Hepatocyte (in vitro differentiated cells): ENCODE results near the gene CDH1. TPM values are rescaled to one million over a fixed set of nuclear protein-coding genes. Genes with fewer than 3 reads are reported as not detected.

Experiments used
- DNase-seq: peaks from one replicate; pipeline ENCODE4 v3.0.0-alpha.2; 2016; ENCODE audit warnings: low spot score
- H2AFZ ChIP-seq: fragments of 200-600 bp; sonication (generic); 2 replicates; pipeline ENCODE4 v1.6.0; 2016; ENCODE audit warnings: antibody characterized with exemption, mild to moderate bottlenecking
- H3K27ac ChIP-seq: fragments of 200-600 bp; sonication (generic); 2 replicates; pipeline ENCODE4 v1.5.1; 2016; ENCODE audit warnings: mild to moderate bottlenecking
- H3K27me3 ChIP-seq: fragments of 200-600 bp; sonication (generic); 2 replicates; pipeline ENCODE4 v1.6.1; 2016
- H3K36me3 ChIP-seq: fragments of 200-600 bp; sonication (generic); replicated peaks from 2 replicates; pipeline ENCODE4 v1.5.1; 2016; ENCODE audit warnings: low read depth; ENCODE audit not compliant: insufficient read depth
- H3K4me1 ChIP-seq: fragments of 200-600 bp; sonication (generic); 2 replicates; pipeline ENCODE4 v1.5.1; 2016; ENCODE audit warnings: mild to moderate bottlenecking, moderate library complexity; ENCODE audit not compliant: insufficient read depth
- H3K4me2 ChIP-seq: fragments of 200-600 bp; sonication (generic); 2 replicates; pipeline ENCODE4 v1.6.0; 2016
- H3K4me3 ChIP-seq: fragments of 200-600 bp; sonication (generic); 2 replicates; pipeline ENCODE4 v1.5.1; 2016; ENCODE audit warnings: mild to moderate bottlenecking
- H3K79me2 ChIP-seq: fragments of 200-600 bp; sonication (generic); 2 replicates; pipeline ENCODE4 v1.6.0; 2017; ENCODE audit warnings: mild to moderate bottlenecking
- H3K9me2 ChIP-seq: fragments of 200-600 bp; sonication (generic); replicated peaks from 2 replicates; pipeline ENCODE4 v1.6.0; 2017; ENCODE audit warnings: mild to moderate bottlenecking; ENCODE audit not compliant: insufficient read depth
- H3K9me3 ChIP-seq: fragments of 200-600 bp; sonication (generic); 2 replicates; pipeline ENCODE4 v1.5.1; 2016; ENCODE audit warnings: low read depth, mild to moderate bottlenecking
- H4K20me1 ChIP-seq: fragments of 200-600 bp; sonication (generic); 2 replicates; pipeline ENCODE4 v1.6.0; 2016; ENCODE audit warnings: mild to moderate bottlenecking; ENCODE audit not compliant: insufficient read depth, poor library complexity, severe bottlenecking
- EZH2 ChIP-seq: fragments of 200-600 bp; sonication (generic); IDR thresholded peaks from 2 replicates; pipeline ENCODE4 v1.6.1; 2016; ENCODE audit warnings: antibody characterized with exemption, mild to moderate bottlenecking, borderline replicate concordance
- EZH2phosphoT487 ChIP-seq: fragments of 200-600 bp; sonication (generic); IDR thresholded peaks from one replicate; pipeline ENCODE4 v1.6.1; 2018; ENCODE audit warnings: antibody characterized with exemption, mild to moderate bottlenecking, low read depth, moderate library complexity; ENCODE audit not compliant: unreplicated experiment, severe bottlenecking
- WGBS: methylation state at CpG from one replicate; pipeline ENCODE4 v1.1.6; 2016; ENCODE audit warnings: low lambda C conversion rate; ENCODE audit errors: missing lambda C conversion rate; 5-methylcytosine and 5-hydroxymethylcytosine counted together
- polyA plus RNA-seq: library from polyadenylated mRNA; unstranded; fragments of >200 nt; fragmentation: Nextera tagmentation; extraction: Ambion mirVana; gene quantifications from 2 replicates; pipeline ENCODE4 v1.2.1, GENCODE V29; 2016
- total RNA-seq: library from RNA; depleted of rRNA; stranded (reverse); fragments of >200 nt; gene quantifications from 2 replicates; pipeline ENCODE4 v1.2.3, GENCODE V29; 2014
- TF ChIP-seq, protein P1 (sequence below): fragments of 200-600 bp; sonication (generic); IDR thresholded peaks from 2 replicates; pipeline ENCODE4 v1.5.1; 2016; ENCODE audit warnings: antibody characterized with exemption, mild to moderate bottlenecking; ENCODE audit not compliant: poor library complexity

The CDH1 gene
- total and polyA plus RNA-seq, 2 experiments from 2014 or later, result 131 to 190 TPM

DNA sequence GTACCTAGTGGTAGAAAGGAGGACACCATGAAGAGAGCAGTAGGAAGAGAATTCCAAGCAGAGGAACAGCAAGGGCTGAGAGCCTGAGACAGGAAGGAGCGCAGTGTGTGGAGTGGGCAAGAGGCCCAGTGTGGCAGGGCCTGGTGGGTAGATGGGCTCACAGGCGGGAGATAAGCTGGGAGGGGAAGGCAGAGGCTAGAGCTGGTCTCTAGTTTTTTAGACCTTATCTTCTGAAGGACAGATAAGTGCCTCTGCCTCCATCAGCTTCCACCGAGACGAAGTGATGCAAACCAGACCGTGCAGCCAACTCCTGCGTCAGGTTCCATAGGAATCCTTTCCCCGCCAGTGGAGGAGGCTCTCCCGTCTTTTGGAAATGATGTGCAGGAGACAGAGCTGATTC lies 33.6 kb downstream of the CDH1 start:
- no peak overlapping the region for H3K4me3 ChIP-seq
- no peaks in the 10 kb centered on the region for H3K9me2 ChIP-seq
- no peaks in the 10 kb centered on the region for H3K27me3 ChIP-seq
- H3K27ac ChIP-seq, result no peak overlapping the region
- WGBS, result 66% methylated on average over 8 of the region's 8 CpGs
- no peak overlapping the region for H2AFZ ChIP-seq
- TF ChIP-seq, protein P1, sequence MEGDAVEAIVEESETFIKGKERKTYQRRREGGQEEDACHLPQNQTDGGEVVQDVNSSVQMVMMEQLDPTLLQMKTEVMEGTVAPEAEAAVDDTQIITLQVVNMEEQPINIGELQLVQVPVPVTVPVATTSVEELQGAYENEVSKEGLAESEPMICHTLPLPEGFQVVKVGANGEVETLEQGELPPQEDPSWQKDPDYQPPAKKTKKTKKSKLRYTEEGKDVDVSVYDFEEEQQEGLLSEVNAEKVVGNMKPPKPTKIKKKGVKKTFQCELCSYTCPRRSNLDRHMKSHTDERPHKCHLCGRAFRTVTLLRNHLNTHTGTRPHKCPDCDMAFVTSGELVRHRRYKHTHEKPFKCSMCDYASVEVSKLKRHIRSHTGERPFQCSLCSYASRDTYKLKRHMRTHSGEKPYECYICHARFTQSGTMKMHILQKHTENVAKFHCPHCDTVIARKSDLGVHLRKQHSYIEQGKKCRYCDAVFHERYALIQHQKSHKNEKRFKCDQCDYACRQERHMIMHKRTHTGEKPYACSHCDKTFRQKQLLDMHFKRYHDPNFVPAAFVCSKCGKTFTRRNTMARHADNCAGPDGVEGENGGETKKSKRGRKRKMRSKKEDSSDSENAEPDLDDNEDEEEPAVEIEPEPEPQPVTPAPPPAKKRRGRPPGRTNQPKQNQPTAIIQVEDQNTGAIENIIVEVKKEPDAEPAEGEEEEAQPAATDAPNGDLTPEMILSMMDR, result no peak
- TF ChIP-seq EZH2 (no peak), EZH2phosphoT487 (no peak)
- H3K9me3 ChIP-seq, result no peaks in the 10 kb centered on the region
- no peak for DNase-seq
- peaks cover 81% of the 10 kb centered on the region for H3K79me2 ChIP-seq
- peaks cover 24% of the 10 kb centered on the region for H4K20me1 ChIP-seq
- peaks cover 4% of the 10 kb centered on the region for H3K4me1 ChIP-seq
- H3K4me2 ChIP-seq, result no peak overlapping the region
- H3K36me3 ChIP-seq, result no peaks in the 10 kb centered on the region

DNA sequence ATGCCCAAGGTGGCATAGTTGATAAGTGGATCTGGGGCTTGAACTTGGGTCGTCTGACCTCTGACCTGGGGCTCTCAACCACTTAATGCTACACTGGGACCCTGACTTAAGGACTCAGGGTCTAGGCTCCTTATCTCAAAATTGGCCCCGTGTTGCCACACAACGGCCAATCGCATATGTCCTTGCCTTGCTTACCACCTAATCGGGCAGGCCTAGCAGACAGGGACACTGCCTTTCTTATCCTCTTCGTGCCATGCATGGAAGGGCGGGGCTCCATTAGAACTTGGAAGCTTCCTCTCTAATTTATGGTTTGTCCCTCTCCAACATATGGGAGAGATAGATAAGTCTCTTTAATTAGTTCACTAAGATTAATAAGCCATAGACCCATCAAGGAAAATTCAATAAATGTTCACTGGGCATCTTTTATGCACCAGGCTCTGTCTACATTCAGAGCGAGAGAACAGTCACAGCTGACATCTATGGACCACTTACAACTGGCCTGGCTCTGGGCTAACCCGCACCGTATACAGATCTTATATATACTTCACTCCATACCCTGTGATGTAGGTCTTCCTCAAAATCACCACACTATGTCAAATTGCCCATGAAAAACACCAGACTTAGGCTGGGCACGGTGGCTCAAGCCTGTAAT lies 35.1 kb downstream of the CDH1 start:
- peaks cover 7% of the 10 kb centered on the region for H3K4me1 ChIP-seq
- WGBS, result 95% methylated on average over 11 of the region's 11 CpGs
- no peak for DNase-seq
- no peaks in the 10 kb centered on the region for H3K36me3 ChIP-seq
- no peak overlapping the region for H2AFZ ChIP-seq
- peaks cover 72% of the 10 kb centered on the region for H3K79me2 ChIP-seq
- no peak overlapping the region for H3K4me3 ChIP-seq
- no peak overlapping the region for H3K4me2 ChIP-seq
- peaks cover 17% of the 10 kb centered on the region for H4K20me1 ChIP-seq
- H3K9me2 ChIP-seq, result no peaks in the 10 kb centered on the region
- no peak overlapping the region for H3K27ac ChIP-seq
- no peaks in the 10 kb centered on the region for H3K27me3 ChIP-seq
- TF ChIP-seq EZH2phosphoT487 (no peak), EZH2 (no peak)
- TF ChIP-seq, protein P1, result no peak
- no peaks in the 10 kb centered on the region for H3K9me3 ChIP-seq

DNA sequence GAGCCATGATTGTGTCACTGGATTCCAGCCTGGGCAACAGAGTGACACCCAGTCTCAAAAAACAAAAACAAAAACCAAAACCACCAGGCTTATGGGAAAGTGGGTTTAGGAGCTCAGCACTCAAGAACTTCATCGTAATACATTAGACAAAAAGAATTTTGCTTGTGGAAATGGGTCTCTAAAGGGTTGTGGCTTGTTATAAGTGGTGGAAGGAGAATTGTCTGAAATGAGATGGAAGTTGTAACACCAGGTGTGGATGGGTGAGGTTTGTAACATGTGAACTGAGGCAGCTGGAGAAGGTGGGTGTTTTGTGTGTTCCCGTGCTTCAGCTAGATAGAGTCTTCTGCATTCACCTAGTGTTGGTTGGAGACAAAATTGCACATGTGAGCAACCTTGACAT lies 35.8 kb downstream of the CDH1 start:
- no peak for DNase-seq
- Histone ChIP-seq H3K27me3 (no peaks in the 10 kb centered on the region), H2AFZ (no peak overlapping the region), H3K9me3 (no peaks in the 10 kb centered on the region), H3K79me2 (peaks cover 67% of the 10 kb centered on the region), H3K36me3 (no peaks in the 10 kb centered on the region), H3K9me2 (no peaks in the 10 kb centered on the region), H4K20me1 (peaks cover 17% of the 10 kb centered on the region), H3K27ac (no peak overlapping the region), H3K4me3 (no peak overlapping the region), H3K4me2 (no peak overlapping the region), H3K4me1 (peaks cover 12% of the 10 kb centered on the region)
- TF ChIP-seq, protein P1, result no peak
- TF ChIP-seq EZH2 (no peak), EZH2phosphoT487 (no peak)
- WGBS, result 94% methylated on average over 2 of the region's 2 CpGs
